NCI-H69 (cell line): Measurements from ENCODE around the gene CTNNA1.

Experiments
- DNase-seq: peaks from one replicate; lab custom pipeline; 2025; lab: John Stamatoyannopoulos, UW

CTNNA1 gene

GRCh38 chr5:138853132-138853531, 99.9 kb downstream of the CTNNA1 start:
- DNase-seq, result no peak

GRCh38 chr5:138867011-138867410, 113.8 kb downstream of the CTNNA1 start:
- DNase-seq, result no peak

- no peak for DNase-seq
These were observed 115.8 kb downstream of the CTNNA1 start for GRCh38 chr5:138869038-138869437.

- DNase-seq, result peak; percentile 51
These were observed 116.7 kb downstream of the CTNNA1 start for GRCh38 chr5:138869763-138870500.

GRCh38 chr5:138870611-138871010, 117.4 kb downstream of the CTNNA1 start:
- peak; percentile 78 for DNase-seq

- DNase-seq, result peak; percentile 63
These were observed 119.7 kb downstream of the CTNNA1 start for GRCh38 chr5:138872841-138873465.

GRCh38 chr5:138873466-138874221, 120.4 kb downstream of the CTNNA1 start:
- no peak for DNase-seq

- no peak for DNase-seq
These were observed 121.0 kb downstream of the CTNNA1 start for GRCh38 chr5:138874241-138874640.

GRCh38 chr5:138874771-138875551, 121.7 kb downstream of the CTNNA1 start, which contains the start of gene LRRTM2:
Gene LRRTM2, minus strand, starts transcription at chr5:138875335. Its CDS starts 424 bp downstream, at chr5:138874911.
- no peak for DNase-seq

GRCh38 chr5:138875552-138875875, 122.3 kb downstream of the CTNNA1 start:
- DNase-seq, result no peak

GRCh38 chr5:138875946-138876345, 122.7 kb downstream of the CTNNA1 start:
- no peak for DNase-seq

- no peak for DNase-seq
These were observed 123.6 kb downstream of the CTNNA1 start for GRCh38 chr5:138876811-138877210.

GRCh38 chr5:138878437-138879235, 125.4 kb downstream of the CTNNA1 start:
- DNase-seq, result no peak

- DNase-seq, result no peak
These were observed 130.0 kb downstream of the CTNNA1 start for GRCh38 chr5:138883211-138883610.

GRCh38 chr5:138884094-138884493, 130.9 kb downstream of the CTNNA1 start:
- DNase-seq, result no peak

GRCh38 chr5:138884554-138884953, 131.3 kb downstream of the CTNNA1 start:
- DNase-seq, result no peak

GRCh38 chr5:138889994-138890393, 136.8 kb downstream of the CTNNA1 start:
- DNase-seq, result no peak

GRCh38 chr5:138890644-138891043, 137.4 kb downstream of the CTNNA1 start:
- no peak for DNase-seq

GRCh38 chr5:138895918-138896317, 142.7 kb downstream of the CTNNA1 start:
- DNase-seq, result no peak

- no peak for DNase-seq
These were observed 145.1 kb downstream of the CTNNA1 start for GRCh38 chr5:138898299-138898698.

- DNase-seq, result no peak
These were observed 145.5 kb downstream of the CTNNA1 start for GRCh38 chr5:138898742-138899141.
